ENCODE measurements around the gene ELOVL6.

- TF ChIP-seq CTCF (conservative IDR thresholded peaks at IDR 0.05 in 1 of 2, IDR thresholded peaks at IDR 0.05 in 1 of 2; ENCODE audit: low read depth in 1 of 2, low read length in 2 of 2) (no peak), EZH2 (IDR thresholded peaks at IDR 0.05; ENCODE audit: low read length, missing control alignments) (no peak)
Observed at GRCh38 chr4:110119337-110119736, 79.1 kb downstream of the ELOVL6 start.
